Activated CD8-positive, alpha-beta memory T cell treated with anti-CD3 and anti-CD28 coated beads for 1 hour (primary cell): Measurements from ENCODE around the gene CDC20B.

Experiments used
- DNase-seq, 2 donors: peaks; one replicate each; pipeline ENCODE4 v3.0.0-alpha.2; 2020; ENCODE audit warnings: low read depth in 1 of 2; ENCODE audit errors: extremely low read depth in 1 of 2

Gene CDC20B

GRCh38 chr5:55172937-55173686 lies at the start of gene CDC20B:
TSS of gene CDC20B (minus strand) at chr5:55173177. CDS start at chr5:55173000, 177 bp downstream.
- DNase-seq: peak in 1 of 2 donors; percentile 62

GRCh38 chr5:55222092-55222984 lies 49.4 kb upstream of the CDC20B start:
- DNase-seq: no peak

GRCh38 chr5:55220433-55221185 lies 47.6 kb upstream of the CDC20B start:
- DNase-seq: no peak

GRCh38 chr5:55219770-55220169 lies 46.8 kb upstream of the CDC20B start:
- no peak for DNase-seq

GRCh38 chr5:55218967-55219366 lies 46.0 kb upstream of the CDC20B start:
- no peak for DNase-seq

GRCh38 chr5:55211184-55211874 lies 38.4 kb upstream of the CDC20B start:
- DNase-seq: no peak

- DNase-seq: no peak
Measured at GRCh38 chr5:55205001-55205400, 32.0 kb upstream of the CDC20B start.

- no peak for DNase-seq
Measured at GRCh38 chr5:55191165-55191564, 18.2 kb upstream of the CDC20B start.

GRCh38 chr5:55188656-55189540 lies 15.9 kb upstream of the CDC20B start:
- no peak for DNase-seq

- DNase-seq: no peak
Measured at GRCh38 chr5:55187370-55187769, 14.4 kb upstream of the CDC20B start.

GRCh38 chr5:55180016-55180415 lies 7.0 kb upstream of the CDC20B start:
- no peak for DNase-seq

GRCh38 chr5:55177078-55177477 lies 4.1 kb upstream of the CDC20B start:
- DNase-seq: no peak

- no peak for DNase-seq
Measured at GRCh38 chr5:55176176-55176818, 3.3 kb upstream of the CDC20B start.

GRCh38 chr5:55175781-55176175 lies 2.8 kb upstream of the CDC20B start:
- DNase-seq: no peak

- DNase-seq: no peak
Measured at GRCh38 chr5:55173687-55174230, 782 bp upstream of the CDC20B start.

- DNase-seq: peak in 1 of 2 donors; percentile 25
Measured at GRCh38 chr5:55172051-55172899, 702 bp downstream of the CDC20B start.

GRCh38 chr5:55171471-55171870 lies 1.5 kb downstream of the CDC20B start:
- no peak for DNase-seq

- no peak for DNase-seq
Measured at GRCh38 chr5:55162666-55163065, 10.3 kb downstream of the CDC20B start.
